Measurements from ENCODE around the gene IL37. TPM values are rescaled to one million over a fixed set of nuclear protein-coding genes. Genes with fewer than 3 reads are reported as not detected.

IL37 gene
- total and polyA plus RNA-seq, 2 donors (not counting 3 experiments of a cell fraction or from before 2014, with no cell fraction given) = not detected

DNA sequence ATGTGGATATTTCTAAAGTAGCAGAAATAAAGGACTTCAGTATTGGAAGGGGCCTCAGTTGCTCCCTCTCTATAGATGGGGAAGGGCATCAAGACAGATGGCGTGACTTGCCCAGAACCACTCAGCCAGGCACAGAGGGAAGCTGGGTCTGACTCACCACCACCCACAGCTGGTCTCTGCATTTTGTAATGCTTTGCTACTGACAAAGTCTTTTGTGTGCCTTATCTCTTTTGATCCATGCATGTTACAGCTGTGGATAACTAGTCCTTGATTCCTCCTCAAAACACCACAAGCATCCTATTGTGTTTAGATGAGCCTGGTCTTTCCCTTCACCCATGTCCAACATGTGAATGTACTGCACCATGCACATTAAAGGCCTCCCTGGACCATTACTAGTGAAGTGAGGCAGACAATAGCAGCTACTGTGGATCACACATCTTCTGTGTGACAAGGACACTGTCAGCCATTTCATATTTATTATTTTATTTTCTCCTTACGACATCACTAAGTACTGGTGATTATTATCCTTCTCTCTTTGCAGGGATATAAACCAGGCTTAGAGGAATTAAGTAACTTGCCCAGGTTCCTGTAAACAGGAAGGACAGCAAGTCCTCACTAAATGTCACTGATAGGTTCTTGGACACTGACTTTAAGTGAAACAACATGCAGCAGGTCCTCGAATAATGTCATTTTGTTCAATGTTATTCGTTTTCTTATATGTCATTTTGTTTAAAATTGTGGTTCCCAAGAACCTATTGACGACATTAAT, 29.6 kb upstream of the IL37 start:
- H3K9ac ChIP-seq (replicated peaks; ENCODE audit: extremely low read depth, insufficient read depth, low read length) = no peak overlapping the region
- POLR2A ChIA-PET = no interaction called here

DNA sequence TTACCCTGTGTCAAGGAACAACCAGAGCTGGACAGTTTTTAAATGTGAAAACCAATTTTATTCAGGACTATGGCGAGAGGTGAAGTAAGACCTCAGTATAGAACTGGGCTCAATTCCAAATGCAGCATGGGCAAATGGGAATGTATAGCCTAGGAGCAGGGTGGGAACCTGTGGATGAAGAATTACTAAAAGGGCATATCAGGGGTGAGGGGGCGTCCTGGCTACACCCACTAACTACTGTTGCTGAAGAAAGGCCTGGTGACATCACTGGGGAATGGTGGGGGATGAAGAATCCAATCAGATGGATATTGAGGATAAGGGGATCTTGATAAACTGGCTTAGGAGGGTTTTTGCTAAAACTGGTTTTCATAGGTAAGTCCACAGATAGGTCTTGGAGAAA, 27.3 kb upstream of the IL37 start:
- intact Hi-C loops (cut with micrococcal nuclease) = loop anchor here (2.0 kb wide), 1 partner anchor 57 kb away; no protein-coding TSS in a partner anchor
- DNase-seq (ENCODE audit: low read depth, low spot score) (no peak), FAIRE-seq (no peak)
- Histone ChIP-seq H3K9ac (replicated peaks; ENCODE audit: extremely low read depth, insufficient read depth, low read length) (no peak overlapping the region), H3K4me1 (ENCODE audit: control insufficient read depth, extremely low read depth, insufficient read depth, low read length) (peaks cover 23% of the 10 kb centered on the region), H3K4me2 (ENCODE audit: insufficient read depth, low read length) (no peak overlapping the region), H4K20me1 (replicated peaks; ENCODE audit: control insufficient read depth, extremely low read depth, insufficient read depth, low read length) (no peaks in the 10 kb centered on the region), H3K9me1 (replicated peaks; ENCODE audit: control insufficient read depth, extremely low read depth, insufficient read depth, low read length) (no peaks in the 10 kb centered on the region), H3K27ac (ENCODE audit: insufficient read depth, low read depth, low read length) (no peak overlapping the region), H3K79me2 (ENCODE audit: control insufficient read depth, insufficient read depth, low read length) (no peaks in the 10 kb centered on the region), H3K36me3 (ENCODE audit: control insufficient read depth in 2 of 2, extremely low read depth in 1 of 2, insufficient read depth in 2 of 2, low read length in 2 of 2) (no peaks in the 10 kb centered on the region), H3K4me3 (replicated peaks in 1 of 3; ENCODE audit: insufficient read depth in 1 of 3, low read depth in 1 of 3, low read length in 3 of 3) (no peak overlapping the region), H3K27me3 (ENCODE audit: control insufficient read depth in 2 of 2, insufficient read depth in 2 of 2, low read length in 2 of 2) (no peaks in the 10 kb centered on the region), H2AFZ (ENCODE audit: low read depth, low read length) (no peak overlapping the region), H3K9me3 (replicated peaks; ENCODE audit: control insufficient read depth, insufficient read depth, low read length) (no peaks in the 10 kb centered on the region)
- TF ChIP-seq JUN (IDR thresholded peaks at IDR 0.05; ENCODE audit: borderline replicate concordance, insufficient read depth, insufficient read length, low read depth) = no peak
- TF ChIP-seq MYC (IDR thresholded peaks at IDR 0.05; ENCODE audit: low read depth, low read length) = no peak
- TF ChIP-seq, protein P1, sequence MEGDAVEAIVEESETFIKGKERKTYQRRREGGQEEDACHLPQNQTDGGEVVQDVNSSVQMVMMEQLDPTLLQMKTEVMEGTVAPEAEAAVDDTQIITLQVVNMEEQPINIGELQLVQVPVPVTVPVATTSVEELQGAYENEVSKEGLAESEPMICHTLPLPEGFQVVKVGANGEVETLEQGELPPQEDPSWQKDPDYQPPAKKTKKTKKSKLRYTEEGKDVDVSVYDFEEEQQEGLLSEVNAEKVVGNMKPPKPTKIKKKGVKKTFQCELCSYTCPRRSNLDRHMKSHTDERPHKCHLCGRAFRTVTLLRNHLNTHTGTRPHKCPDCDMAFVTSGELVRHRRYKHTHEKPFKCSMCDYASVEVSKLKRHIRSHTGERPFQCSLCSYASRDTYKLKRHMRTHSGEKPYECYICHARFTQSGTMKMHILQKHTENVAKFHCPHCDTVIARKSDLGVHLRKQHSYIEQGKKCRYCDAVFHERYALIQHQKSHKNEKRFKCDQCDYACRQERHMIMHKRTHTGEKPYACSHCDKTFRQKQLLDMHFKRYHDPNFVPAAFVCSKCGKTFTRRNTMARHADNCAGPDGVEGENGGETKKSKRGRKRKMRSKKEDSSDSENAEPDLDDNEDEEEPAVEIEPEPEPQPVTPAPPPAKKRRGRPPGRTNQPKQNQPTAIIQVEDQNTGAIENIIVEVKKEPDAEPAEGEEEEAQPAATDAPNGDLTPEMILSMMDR (IDR thresholded peaks at IDR 0.05; ENCODE audit: extremely low read depth in 1 of 2, insufficient read depth in 1 of 2, low read depth in 1 of 2, low read length in 2 of 2) = no peak
- no TSS peak for BruUV-seq (replicated peaks)
- POLR2A ChIA-PET = no interaction called here
- CTCF ChIA-PET = interaction anchor here (1.9 kb wide), 1 partner anchor 58 kb away, joined by 6 read pairs; no protein-coding TSS in a partner anchor
- dilution Hi-C loops (cut with MboI; ENCODE audit: extremely low pct_ligation_motif_present, low sequenced_read_pairs) = no loop called here

More for the DNA sequence above, 29.6 kb upstream of the IL37 start:
- TF ChIP-seq MYC (IDR thresholded peaks at IDR 0.05; ENCODE audit: low read depth, low read length) (no peak), FOS (IDR thresholded peaks at IDR 0.05; ENCODE audit: borderline replicate concordance, insufficient read depth, low read length) (peak; percentile 68), EZH2 (IDR thresholded peaks at IDR 0.05; ENCODE audit: borderline replicate concordance, low read depth, low read length, severe bottlenecking) (no peak), GATA2 (IDR thresholded peaks at IDR 0.05; ENCODE audit: insufficient read depth, insufficient read length, low read depth, low read length) (peak; percentile 83), POLR2A (IDR thresholded peaks at IDR 0.05; ENCODE audit: low read depth, low read length) (no peak), POLR2AphosphoS5 (IDR thresholded peaks at IDR 0.05; ENCODE audit: insufficient read depth, low read depth, low read length) (peak; percentile 58), JUN (IDR thresholded peaks at IDR 0.05; ENCODE audit: borderline replicate concordance, insufficient read depth, insufficient read length, low read depth) (peak; percentile 78)
- TF ChIP-seq, protein P2, sequence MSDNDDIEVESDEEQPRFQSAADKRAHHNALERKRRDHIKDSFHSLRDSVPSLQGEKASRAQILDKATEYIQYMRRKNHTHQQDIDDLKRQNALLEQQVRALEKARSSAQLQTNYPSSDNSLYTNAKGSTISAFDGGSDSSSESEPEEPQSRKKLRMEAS (IDR thresholded peaks at IDR 0.05; ENCODE audit: insufficient read depth, insufficient read length) = no peak
- H2AFZ ChIP-seq (ENCODE audit: low read depth, low read length) = no peak overlapping the region
- CTCF ChIA-PET = interaction anchor here (1.2 to 2.1 kb wide), 5 partner anchors 61 to 132 kb away, joined by 4 to 15 read pairs (median 7); no protein-coding TSS in a partner anchor
- dilution Hi-C loops (cut with MboI; ENCODE audit: extremely low pct_ligation_motif_present, low sequenced_read_pairs) = no loop called here
- H3K27ac ChIP-seq (ENCODE audit: insufficient read depth, low read depth, low read length) = peak overlapping the region; percentile 62
- H3K9me1 ChIP-seq (replicated peaks; ENCODE audit: control insufficient read depth, extremely low read depth, insufficient read depth, low read length) = no peaks in the 10 kb centered on the region
- DNase-seq (ENCODE audit: low read depth, low spot score) (peak; percentile 65), FAIRE-seq (peak; percentile 95)
- BruUV-seq (replicated peaks) = no TSS peak
- H3K36me3 ChIP-seq (ENCODE audit: control insufficient read depth in 2 of 2, extremely low read depth in 1 of 2, insufficient read depth in 2 of 2, low read length in 2 of 2) = no peaks in the 10 kb centered on the region
- H3K9me3 ChIP-seq (replicated peaks; ENCODE audit: control insufficient read depth, insufficient read depth, low read length) = no peaks in the 10 kb centered on the region
- H3K4me3 ChIP-seq (replicated peaks in 1 of 3; ENCODE audit: insufficient read depth in 1 of 3, low read depth in 1 of 3, low read length in 3 of 3) = no peak overlapping the region
- intact Hi-C loops (cut with micrococcal nuclease) = loop anchor here (1.0 to 2.0 kb wide), 4 partner anchors 49 to 117 kb away; partner anchors contain the start of gene CKAP2L
- H3K4me2 ChIP-seq (ENCODE audit: insufficient read depth, low read length) = no peak overlapping the region
- H3K79me2 ChIP-seq (ENCODE audit: control insufficient read depth, insufficient read depth, low read length) = no peaks in the 10 kb centered on the region
- no peaks in the 10 kb centered on the region for H4K20me1 ChIP-seq (replicated peaks; ENCODE audit: control insufficient read depth, extremely low read depth, insufficient read depth, low read length)
- no peaks in the 10 kb centered on the region for H3K27me3 ChIP-seq (ENCODE audit: control insufficient read depth in 2 of 2, insufficient read depth in 2 of 2, low read length in 2 of 2)
- peaks cover 23% of the 10 kb centered on the region for H3K4me1 ChIP-seq (ENCODE audit: control insufficient read depth, extremely low read depth, insufficient read depth, low read length)

Measured in endothelial cell of umbilical vein (primary cell).